Kasumi-1 (cell line): ENCODE data around the gene PLEKHM3.

Source experiments
- DNase-seq, 2 experiments: peaks; one replicate each; lab custom pipeline; 2025; lab: John Stamatoyannopoulos, UW

The PLEKHM3 gene

GRCh38 chr2:208025037-208025813, at the start of gene PLEKHM3:
PLEKHM3 (minus strand) TSS chr2:208025527; CDS start chr2:208001639, 23,888 bp downstream.
- DNase-seq = peak; percentile 37 to 49

GRCh38 chr2:208074610-208075356, 49.5 kb upstream of the PLEKHM3 start:
- no peak for DNase-seq

GRCh38 chr2:208072250-208072892, 47.0 kb upstream of the PLEKHM3 start:
- peak; percentile 22 to 60 for DNase-seq

GRCh38 chr2:208069186-208069585, 43.9 kb upstream of the PLEKHM3 start:
- no peak for DNase-seq

GRCh38 chr2:208066016-208066415, 40.7 kb upstream of the PLEKHM3 start:
- no peak for DNase-seq

- DNase-seq = no peak
These were observed 40.1 kb upstream of the PLEKHM3 start for GRCh38 chr2:208065476-208065875.

GRCh38 chr2:208064220-208064961, 39.1 kb upstream of the PLEKHM3 start:
- no peak for DNase-seq

GRCh38 chr2:208062961-208063360, 37.6 kb upstream of the PLEKHM3 start:
- no peak for DNase-seq

- DNase-seq = peak; percentile 15 to 22
These were observed 36.8 kb upstream of the PLEKHM3 start for GRCh38 chr2:208062113-208062512.

GRCh38 chr2:208057108-208057507, 31.8 kb upstream of the PLEKHM3 start:
- DNase-seq = no peak

- no peak for DNase-seq
These were observed 24.1 kb upstream of the PLEKHM3 start for GRCh38 chr2:208049441-208049840.

- DNase-seq = no peak
These were observed 23.7 kb upstream of the PLEKHM3 start for GRCh38 chr2:208049006-208049405.

GRCh38 chr2:208047840-208048239, 22.5 kb upstream of the PLEKHM3 start:
- no peak for DNase-seq

- no peak for DNase-seq
These were observed 21.4 kb upstream of the PLEKHM3 start for GRCh38 chr2:208046686-208047085.

GRCh38 chr2:208042450-208042849, 17.1 kb upstream of the PLEKHM3 start:
- no peak for DNase-seq

- no peak for DNase-seq
These were observed 16.7 kb upstream of the PLEKHM3 start for GRCh38 chr2:208042041-208042440.

- DNase-seq = peak; percentile 11 to 31
These were observed 15.2 kb upstream of the PLEKHM3 start for GRCh38 chr2:208040199-208041171.

- no peak for DNase-seq
These were observed 14.2 kb upstream of the PLEKHM3 start for GRCh38 chr2:208039376-208040110.

- no peak for DNase-seq
These were observed 12.5 kb upstream of the PLEKHM3 start for GRCh38 chr2:208037564-208038487.
